Activated B cell treated with CpG ODN at 0.5 μM for 24 hours (primary cell): ENCODE measurements around the gene OCIAD2. TPM values are rescaled to one million over a fixed set of nuclear protein-coding genes. Genes with fewer than 3 reads are reported as not detected.

Source experiments
- ATAC-seq: fragments of 200-7000 bp; cut with Tn5 transposase; one replicate; pipeline ENCODE4 v1.10.0; 2021; ENCODE audit warnings: low read depth, mild to moderate bottlenecking, moderate library complexity
- CTCF ChIA-PET: fragments of 350-600 bp; sonication (Branson Sonifier 250); formaldehyde crosslinking; loops from one replicate; lab custom pipeline; 2021; ENCODE audit warnings: antibody characterized with exemption; lab: Charles Lee
- POLR2A ChIA-PET: fragments of 350-600 bp; sonication (Branson Sonifier 250); formaldehyde crosslinking; loops from one replicate; lab custom pipeline; 2021; ENCODE audit warnings: antibody characterized with exemption; lab: Charles Lee
- DNase-seq: peaks from one replicate; pipeline ENCODE4 v3.0.0; 2022
- H3K27ac Mint-ChIP-seq: one replicate; pipeline ENCODE4 v1.8.0; 2020; ENCODE audit warnings: mixed read lengths
- H3K27me3 Mint-ChIP-seq: one replicate; pipeline ENCODE4 v1.8.0; 2021; ENCODE audit warnings: mixed read lengths
- H3K36me3 Mint-ChIP-seq: one replicate; pipeline ENCODE4 v1.8.0; 2021; ENCODE audit warnings: low read depth, mixed read lengths
- H3K4me1 Mint-ChIP-seq: one replicate; pipeline ENCODE4 v1.8.0; 2021; ENCODE audit warnings: mixed read lengths
- H3K4me3 Mint-ChIP-seq: one replicate; pipeline ENCODE4 v1.8.0; 2020; ENCODE audit warnings: mild to moderate bottlenecking, mixed read lengths
- H3K9me3 Mint-ChIP-seq: one replicate; pipeline ENCODE4 v1.8.0; 2020; ENCODE audit warnings: mixed read lengths
- CTCF ChIP-seq: fragments of 200-600 bp; IDR thresholded peaks from one replicate; pipeline ENCODE4 v1.8.0; 2022; ENCODE audit warnings: antibody characterized with exemption, mild to moderate bottlenecking
- intact Hi-C: fragments of 100-400 bp; cut with micrococcal nuclease; formaldehyde crosslinking; loops from one replicate; pipeline ENCODE4 v1.15.1; 2024
- total RNA-seq: library from RNA; stranded (reverse); gene quantifications from 2 replicates; pipeline ENCODE4 v1.2.3, GENCODE V29; 2022

OCIAD2 gene
- total RNA-seq, 1 donor from 2014 or later, result 38.3 TPM

GRCh38 chr4:48904541-48905142, 1.9 kb downstream of the OCIAD2 start:
- Mint-ChIP-seq H3K27ac (no peak overlapping the region), H3K4me3 (peak overlapping the region; percentile 97), H3K27me3 (no peaks in the 10 kb centered on the region), H3K9me3 (no peaks in the 10 kb centered on the region), H3K4me1 (peaks cover 36% of the 10 kb centered on the region), H3K36me3 (peaks cover 39% of the 10 kb centered on the region)
- ChIA-PET POLR2A (no interaction called here), CTCF (interaction anchor here (1.3 kb wide), 1 partner anchor 326 kb away, joined by 4 read pairs; no protein-coding TSS in a partner anchor)
- DNase-seq (no peak), ATAC-seq (no peak)
- TF ChIP-seq CTCF, result no peak
- intact Hi-C loops, result loop anchor here (5.0 to 10.0 kb wide), 4 partner anchors 222 to 860 kb away; partner anchors contain the start of genes SLAIN2 and TEC

GRCh38 chr4:48904101-48904500, 2.5 kb downstream of the OCIAD2 start:
- CTCF ChIA-PET, result interaction anchor here (1.3 kb wide), 1 partner anchor 325 kb away, joined by 4 read pairs; no protein-coding TSS in a partner anchor
- no peaks in the 10 kb centered on the region for H3K9me3 Mint-ChIP-seq
- TF ChIP-seq CTCF, result no peak
- H3K27me3 Mint-ChIP-seq, result no peaks in the 10 kb centered on the region
- peaks cover 42% of the 10 kb centered on the region for H3K4me1 Mint-ChIP-seq
- POLR2A ChIA-PET, result interaction anchor here (1.1 kb wide), 1 partner anchor 73 kb away, joined by 8 read pairs; the partner anchor contains the start of gene OCIAD1
- H3K27ac Mint-ChIP-seq, result no peak overlapping the region
- intact Hi-C loops, result loop anchor here (10.0 kb wide), 2 partner anchors 559 to 859 kb away; partner anchors contain the start of gene SLAIN2
- DNase-seq (no peak), ATAC-seq (no peak)
- H3K4me3 Mint-ChIP-seq, result no peak overlapping the region
- peaks cover 44% of the 10 kb centered on the region for H3K36me3 Mint-ChIP-seq

- Mint-ChIP-seq H3K27me3 (no peaks in the 10 kb centered on the region), H3K27ac (no peak overlapping the region), H3K36me3 (peaks cover 61% of the 10 kb centered on the region), H3K4me3 (no peak overlapping the region), H3K9me3 (no peaks in the 10 kb centered on the region), H3K4me1 (peaks cover 43% of the 10 kb centered on the region)
- POLR2A ChIA-PET, result no interaction called here
- DNase-seq (no peak), ATAC-seq (no peak)
- CTCF ChIA-PET, result no interaction called here
- intact Hi-C loops, result loop anchor here (10.0 kb wide), 2 partner anchors 557 to 857 kb away; partner anchors contain the start of gene SLAIN2
- no peak for TF ChIP-seq CTCF
Measured at GRCh38 chr4:48902266-48902665, 4.3 kb downstream of the OCIAD2 start.

GRCh38 chr4:48901196-48901595, 5.4 kb downstream of the OCIAD2 start:
- peaks cover 35% of the 10 kb centered on the region for H3K4me1 Mint-ChIP-seq
- TF ChIP-seq CTCF, result no peak
- ChIA-PET POLR2A (no interaction called here), CTCF (no interaction called here)
- no peaks in the 10 kb centered on the region for H3K27me3 Mint-ChIP-seq
- intact Hi-C loops, result loop anchor here (10.0 kb wide), 2 partner anchors 556 to 856 kb away; partner anchors contain the start of gene SLAIN2
- no peaks in the 10 kb centered on the region for H3K9me3 Mint-ChIP-seq
- H3K36me3 Mint-ChIP-seq, result peaks cover 70% of the 10 kb centered on the region
- no peak overlapping the region for H3K4me3 Mint-ChIP-seq
- DNase-seq (no peak), ATAC-seq (no peak)
- H3K27ac Mint-ChIP-seq, result no peak overlapping the region

GRCh38 chr4:48899950-48900349, 6.6 kb downstream of the OCIAD2 start:
- no peak for TF ChIP-seq CTCF
- Mint-ChIP-seq H3K4me1 (peaks cover 25% of the 10 kb centered on the region), H3K27ac (no peak overlapping the region), H3K27me3 (no peaks in the 10 kb centered on the region), H3K4me3 (no peak overlapping the region), H3K36me3 (peaks cover 82% of the 10 kb centered on the region), H3K9me3 (no peaks in the 10 kb centered on the region)
- ChIA-PET POLR2A (no interaction called here), CTCF (no interaction called here)
- DNase-seq (no peak), ATAC-seq (no peak)
- intact Hi-C loops, result loop anchor here (10.0 kb wide), 2 partner anchors 555 to 855 kb away; partner anchors contain the start of gene SLAIN2
